ENCODE measurements around the gene SRPRA. TPM values are rescaled to one million over a fixed set of nuclear protein-coding genes. Genes with fewer than 3 reads are reported as not detected.
"Not testable (repeated sequence)": the region's sequence is repeated elsewhere in the genome, so short reads cannot be mapped to it uniquely, and the experiment has no call there.

SRPRA gene
- total RNA-seq, 1 donor from 2014 or later, result 120 TPM

- Histone ChIP-seq H3K27ac (no peak overlapping the region), H3K36me3 (peaks cover 72% of the 10 kb centered on the region), H3K4me1 (no peaks in the 10 kb centered on the region), H3K27me3 (no peaks in the 10 kb centered on the region), H3K9me3 (no peaks in the 10 kb centered on the region), H3K4me3 (no peak overlapping the region)
- no peak for DNase-seq
- TF ChIP-seq CTCF (IDR thresholded peaks at IDR 0.05), result no peak
- intact Hi-C loops (cut with DNase I), result no loop called here
- ATAC-seq, result no peak
Observed at GRCh38 chr11:126257764-126258163, 10.9 kb downstream of the SRPRA start.

GRCh38 chr11:126257144-126257543 is 11.6 kb downstream of the SRPRA start:
- DNase-seq, result no peak
- ATAC-seq, result no peak
- H3K9me3 ChIP-seq, result no peaks in the 10 kb centered on the region
- H3K27me3 ChIP-seq, result no peaks in the 10 kb centered on the region
- H3K27ac ChIP-seq, result no peak overlapping the region
- peaks cover 70% of the 10 kb centered on the region for H3K36me3 ChIP-seq
- intact Hi-C loops (cut with DNase I), result no loop called here
- no peak for TF ChIP-seq CTCF (IDR thresholded peaks at IDR 0.05)
- H3K4me3 ChIP-seq, result no peak overlapping the region
- H3K4me1 ChIP-seq, result no peaks in the 10 kb centered on the region

GRCh38 chr11:126256216-126256615 is 12.5 kb downstream of the SRPRA start:
- Histone ChIP-seq H3K4me1 (no peaks in the 10 kb centered on the region), H3K4me3 (no peak overlapping the region), H3K27ac (no peak overlapping the region), H3K27me3 (no peaks in the 10 kb centered on the region), H3K36me3 (peaks cover 71% of the 10 kb centered on the region), H3K9me3 (no peaks in the 10 kb centered on the region)
- no peak for TF ChIP-seq CTCF (IDR thresholded peaks at IDR 0.05)
- ATAC-seq (no peak), DNase-seq (no peak)
- intact Hi-C loops (cut with DNase I), result no loop called here

GRCh38 chr11:126255507-126255906 is 13.2 kb downstream of the SRPRA start:
- H3K4me3 ChIP-seq; H3K27ac ChIP-seq; intact Hi-C loops (cut with DNase I); DNase-seq; H3K4me1 ChIP-seq; H3K9me3 ChIP-seq; H3K27me3 ChIP-seq; ATAC-seq: not testable (repeated sequence)
- H3K36me3 ChIP-seq, result peaks cover 78% of the 10 kb centered on the region

GRCh38 chr11:126254819-126255218 is 13.9 kb downstream of the SRPRA start:
- intact Hi-C loops (cut with DNase I), result no loop called here
- Histone ChIP-seq H3K27me3 (no peaks in the 10 kb centered on the region), H3K4me1 (no peaks in the 10 kb centered on the region), H3K9me3 (no peaks in the 10 kb centered on the region), H3K36me3 (peaks cover 80% of the 10 kb centered on the region), H3K27ac (no peak overlapping the region), H3K4me3 (no peak overlapping the region)
- ATAC-seq (no peak), DNase-seq (no peak)
- TF ChIP-seq CTCF (IDR thresholded peaks at IDR 0.05), result no peak

GRCh38 chr11:126253265-126253664 is 15.4 kb downstream of the SRPRA start:
- Histone ChIP-seq H3K27ac (no peak overlapping the region), H3K4me3 (no peak overlapping the region), H3K36me3 (peaks cover 76% of the 10 kb centered on the region), H3K27me3 (no peaks in the 10 kb centered on the region), H3K9me3 (no peaks in the 10 kb centered on the region), H3K4me1 (no peaks in the 10 kb centered on the region)
- intact Hi-C loops (cut with DNase I), result no loop called here
- DNase-seq (no peak), ATAC-seq (no peak)
- TF ChIP-seq CTCF (IDR thresholded peaks at IDR 0.05), result no peak

Measured in upper lobe of right lung (tissue), 1 donor.